T-helper 2 cell treated with Interferon-gamma antibody and Interleukin-4, amounts not matched to agents 5 μg/mL and 100 μg/mL, for 36 hours (primary cell): ENCODE results near the gene HEYL.
"Not testable (repeated sequence)": the region's sequence is repeated elsewhere in the genome, so short reads cannot be mapped to it uniquely, and the experiment has no call there.

Experiments
- DNase-seq: peaks from one replicate; pipeline ENCODE4 v3.0.0; 2021; ENCODE audit warnings: low spot score
- H3K27ac Mint-ChIP-seq: one replicate; pipeline ENCODE4 v1.8.0; 2021; ENCODE audit warnings: mild to moderate bottlenecking, mixed read lengths
- H3K27me3 Mint-ChIP-seq: one replicate; pipeline ENCODE4 v1.8.0; 2021; ENCODE audit warnings: low read depth, mixed read lengths
- H3K36me3 Mint-ChIP-seq: one replicate; pipeline ENCODE4 v1.8.0; 2021; ENCODE audit warnings: low read depth, mixed read lengths
- H3K4me1 Mint-ChIP-seq: one replicate; pipeline ENCODE4 v1.8.0; 2021; ENCODE audit warnings: low read depth, mixed read lengths
- H3K4me3 Mint-ChIP-seq: one replicate; pipeline ENCODE4 v1.8.0; 2022; ENCODE audit warnings: mild to moderate bottlenecking, moderate library complexity, mixed read lengths
- H3K9me3 Mint-ChIP-seq: one replicate; pipeline ENCODE4 v1.8.0; 2021; ENCODE audit warnings: mixed read lengths

The HEYL gene

DNA sequence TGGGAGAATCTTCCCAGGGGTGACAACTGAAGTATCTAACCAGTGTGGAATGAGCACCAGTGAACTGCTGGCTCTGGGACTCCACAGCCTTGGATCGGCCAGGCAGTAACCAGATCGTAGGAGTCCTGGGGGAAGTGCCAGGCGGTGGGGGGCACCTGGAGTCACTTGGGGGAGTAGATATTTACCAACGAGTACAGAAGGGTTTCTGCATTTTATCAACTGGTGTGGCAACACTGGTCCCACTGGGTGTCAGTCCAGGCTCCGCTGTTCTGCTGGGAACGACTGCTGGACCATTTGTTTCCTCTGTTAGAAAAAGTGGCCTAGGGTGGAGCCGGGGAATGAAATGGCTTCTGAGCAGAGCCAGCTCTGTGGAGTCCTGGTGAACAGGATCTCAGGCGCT lies 14.4 kb downstream of the HEYL start:
- H3K9me3 Mint-ChIP-seq, result peaks cover 4% of the 10 kb centered on the region
- H3K4me3 Mint-ChIP-seq, result no peak overlapping the region
- H3K36me3 Mint-ChIP-seq, result no peaks in the 10 kb centered on the region
- H3K27me3 Mint-ChIP-seq, result peaks cover 1% of the 10 kb centered on the region
- H3K4me1 Mint-ChIP-seq, result no peaks in the 10 kb centered on the region
- H3K27ac Mint-ChIP-seq, result no peak overlapping the region
- DNase-seq, result no peak

GRCh38 chr1:39623053-39623452 lies 16.4 kb downstream of the HEYL start:
- Mint-ChIP-seq H3K9me3 (peaks cover 4% of the 10 kb centered on the region), H3K4me3 (no peak overlapping the region), H3K4me1 (no peaks in the 10 kb centered on the region), H3K27ac (no peak overlapping the region), H3K27me3 (peaks cover 1% of the 10 kb centered on the region), H3K36me3 (no peaks in the 10 kb centered on the region)
- DNase-seq, result no peak

GRCh38 chr1:39622427-39622826 lies 17.0 kb downstream of the HEYL start:
- Mint-ChIP-seq H3K4me1 (no peaks in the 10 kb centered on the region), H3K27me3 (peaks cover 1% of the 10 kb centered on the region), H3K36me3 (no peaks in the 10 kb centered on the region), H3K9me3 (peaks cover 4% of the 10 kb centered on the region), H3K27ac (no peak overlapping the region), H3K4me3 (no peak overlapping the region)
- DNase-seq, result no peak

DNA sequence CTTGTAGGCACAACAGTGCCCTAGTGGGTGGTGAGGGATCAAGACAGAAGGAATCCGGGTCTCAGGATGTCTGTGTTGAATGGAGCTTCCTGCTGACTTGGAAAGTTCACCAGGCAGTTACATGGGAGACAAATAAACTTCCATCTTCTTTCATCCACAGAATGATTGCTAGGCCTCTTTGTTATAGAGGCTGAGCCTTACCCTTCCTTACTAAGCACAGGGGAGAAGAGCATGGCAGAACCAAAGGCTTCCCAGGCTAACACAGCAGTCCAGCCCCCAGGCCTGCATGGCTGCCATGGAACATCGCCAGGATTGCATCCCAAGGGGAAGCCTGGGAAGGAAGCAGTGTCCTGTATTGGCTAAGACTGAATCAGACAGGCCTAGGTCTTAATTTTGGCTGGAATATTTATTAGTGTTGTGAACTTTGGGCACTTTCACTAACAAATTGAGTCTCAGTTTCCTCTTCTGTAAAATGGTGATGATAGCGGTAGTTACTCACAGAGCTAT lies 18.7 kb downstream of the HEYL start:
- Mint-ChIP-seq H3K27ac (no peak overlapping the region), H3K9me3 (peaks cover 4% of the 10 kb centered on the region), H3K36me3 (no peaks in the 10 kb centered on the region), H3K4me1 (no peaks in the 10 kb centered on the region), H3K4me3 (no peak overlapping the region), H3K27me3 (peaks cover 1% of the 10 kb centered on the region)
- DNase-seq, result no peak

- Mint-ChIP-seq H3K9me3 (peaks cover 4% of the 10 kb centered on the region), H3K36me3 (no peaks in the 10 kb centered on the region), H3K4me3 (no peak overlapping the region), H3K4me1 (no peaks in the 10 kb centered on the region), H3K27ac (no peak overlapping the region), H3K27me3 (no peaks in the 10 kb centered on the region)
- no peak for DNase-seq
These were observed 21.9 kb downstream of the HEYL start for GRCh38 chr1:39617488-39618049.

GRCh38 chr1:39615086-39615673 lies 24.3 kb downstream of the HEYL start:
- H3K36me3 Mint-ChIP-seq, result no peaks in the 10 kb centered on the region
- H3K27ac Mint-ChIP-seq, result no peak overlapping the region
- no peak for DNase-seq
- no peaks in the 10 kb centered on the region for H3K9me3 Mint-ChIP-seq
- H3K4me3 Mint-ChIP-seq, result no peak overlapping the region
- no peaks in the 10 kb centered on the region for H3K27me3 Mint-ChIP-seq
- no peaks in the 10 kb centered on the region for H3K4me1 Mint-ChIP-seq

DNA sequence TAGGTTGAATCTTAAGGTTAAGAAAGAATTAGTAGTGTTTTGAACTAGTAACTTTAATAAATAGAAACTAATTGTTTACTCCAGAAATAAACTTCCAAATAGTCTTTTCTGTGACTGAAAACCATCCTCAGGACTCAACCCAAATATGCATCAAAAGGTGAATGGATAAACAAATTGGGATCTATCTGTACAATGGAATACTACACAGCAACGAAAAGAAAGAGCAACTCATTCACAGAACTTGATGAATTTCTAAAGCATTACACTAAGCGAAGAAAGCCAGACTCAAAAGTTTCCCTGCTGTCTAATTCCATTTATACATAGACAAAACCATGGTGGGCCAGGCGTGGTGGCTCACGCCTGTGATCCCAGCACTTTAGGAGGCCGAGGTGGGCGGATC lies 25.0 kb downstream of the HEYL start:
- Mint-ChIP-seq H3K4me1 (peaks cover under 1% of the 10 kb centered on the region), H3K36me3 (no peaks in the 10 kb centered on the region), H3K4me3 (no peak overlapping the region), H3K27ac (no peak overlapping the region), H3K27me3 (no peaks in the 10 kb centered on the region), H3K9me3 (no peaks in the 10 kb centered on the region)
- DNase-seq, result no peak

DNA sequence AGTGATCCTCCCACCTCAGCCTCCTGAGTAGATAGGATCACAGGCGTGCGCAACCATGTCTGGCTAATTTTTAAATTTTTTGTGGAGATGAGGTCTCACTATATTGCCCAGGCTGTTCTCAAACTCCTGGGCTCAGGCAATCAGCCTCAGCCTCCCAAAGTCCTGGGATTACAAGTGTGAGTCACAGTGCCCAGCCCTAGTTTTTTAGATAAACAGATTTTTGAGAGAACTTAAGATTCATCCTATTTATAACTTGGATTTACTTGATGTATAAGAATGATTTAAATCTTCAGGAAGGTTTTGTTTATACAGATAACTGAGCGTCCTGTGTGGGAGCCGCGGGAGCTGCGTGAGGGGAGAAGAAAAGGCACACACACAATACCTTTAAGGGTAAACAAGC lies 26.2 kb downstream of the HEYL start:
- Mint-ChIP-seq H3K27me3 (no peaks in the 10 kb centered on the region), H3K4me3 (no peak overlapping the region), H3K9me3 (no peaks in the 10 kb centered on the region), H3K36me3 (no peaks in the 10 kb centered on the region), H3K27ac (no peak overlapping the region), H3K4me1 (peaks cover 3% of the 10 kb centered on the region)
- no peak for DNase-seq

DNA sequence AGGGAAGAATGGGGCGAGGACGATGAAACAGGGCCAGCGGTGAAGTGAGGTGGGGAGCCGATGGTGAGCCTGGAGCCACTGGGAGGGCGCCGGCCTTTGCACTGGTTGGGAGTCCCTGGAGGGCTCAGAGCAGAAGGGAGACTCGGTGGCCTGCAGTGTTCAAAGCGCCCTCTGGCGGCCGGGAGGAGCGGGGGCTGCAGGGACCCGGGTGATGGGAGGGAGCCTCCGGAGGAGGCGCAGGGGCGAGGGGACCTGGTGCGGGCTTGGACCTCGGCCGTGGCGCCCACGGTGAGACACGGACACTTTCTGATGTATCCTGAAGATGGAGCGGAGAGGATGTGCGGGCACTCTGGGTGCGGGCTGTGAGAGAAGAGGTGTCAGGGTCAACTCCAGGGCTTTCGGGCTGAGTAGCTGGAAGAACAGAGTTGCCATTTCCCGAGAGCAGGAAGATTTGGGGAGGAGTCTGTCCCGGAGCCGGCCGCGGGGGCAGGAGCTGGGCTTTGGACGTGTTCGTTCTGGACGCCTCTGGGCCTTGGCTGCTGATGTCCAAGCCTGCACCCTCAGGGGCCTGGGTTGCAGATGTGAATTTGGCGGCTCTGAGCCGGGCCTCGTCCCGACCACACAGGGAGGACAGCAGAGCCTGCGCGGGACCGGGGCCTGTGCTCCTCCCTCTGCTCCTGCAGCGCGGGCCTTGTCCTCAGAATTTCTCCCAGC lies 29.7 kb downstream of the HEYL start:
- peak; percentile 75 for DNase-seq
- H3K27ac Mint-ChIP-seq, result no peak overlapping the region
- no peaks in the 10 kb centered on the region for H3K9me3 Mint-ChIP-seq
- no peaks in the 10 kb centered on the region for H3K36me3 Mint-ChIP-seq
- peak overlapping the region; percentile 47 for H3K4me3 Mint-ChIP-seq
- H3K4me1 Mint-ChIP-seq, result peaks cover 3% of the 10 kb centered on the region
- no peaks in the 10 kb centered on the region for H3K27me3 Mint-ChIP-seq

DNA sequence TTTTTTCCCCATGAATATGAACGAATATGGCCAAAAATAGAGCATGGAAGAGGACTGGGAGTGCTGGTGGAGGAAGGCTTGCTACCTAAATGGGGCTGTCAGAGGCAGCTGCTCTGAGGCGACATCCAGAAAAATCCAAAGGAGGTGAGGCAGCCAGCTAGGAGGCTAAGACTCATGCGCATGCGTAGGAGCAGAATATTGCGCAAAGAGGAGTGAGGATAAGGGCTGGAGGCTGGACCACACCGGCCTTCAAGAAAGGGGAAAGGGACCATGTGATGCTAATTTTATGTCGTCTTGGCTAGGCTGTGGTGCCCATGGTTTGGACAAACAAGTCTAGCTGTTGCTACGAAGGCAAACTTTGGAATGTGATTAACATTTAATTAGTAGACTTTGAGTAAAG lies 30.5 kb downstream of the HEYL start:
- peaks cover 4% of the 10 kb centered on the region for H3K27me3 Mint-ChIP-seq
- H3K36me3 Mint-ChIP-seq, result no peaks in the 10 kb centered on the region
- no peak overlapping the region for H3K4me3 Mint-ChIP-seq
- peaks cover 3% of the 10 kb centered on the region for H3K4me1 Mint-ChIP-seq
- H3K27ac Mint-ChIP-seq, result no peak overlapping the region
- H3K9me3 Mint-ChIP-seq, result no peaks in the 10 kb centered on the region
- DNase-seq, result no peak

GRCh38 chr1:39603677-39604076 lies 35.8 kb downstream of the HEYL start:
- H3K9me3 Mint-ChIP-seq, H3K4me1 Mint-ChIP-seq, H3K36me3 Mint-ChIP-seq, H3K27me3 Mint-ChIP-seq, H3K27ac Mint-ChIP-seq, H3K4me3 Mint-ChIP-seq, DNase-seq: not testable (repeated sequence)

- DNase-seq, H3K4me1 Mint-ChIP-seq, H3K27ac Mint-ChIP-seq, H3K4me3 Mint-ChIP-seq, H3K9me3 Mint-ChIP-seq, H3K36me3 Mint-ChIP-seq, H3K27me3 Mint-ChIP-seq: not testable (repeated sequence)
These were observed 37.7 kb downstream of the HEYL start for GRCh38 chr1:39601667-39602255.

DNA sequence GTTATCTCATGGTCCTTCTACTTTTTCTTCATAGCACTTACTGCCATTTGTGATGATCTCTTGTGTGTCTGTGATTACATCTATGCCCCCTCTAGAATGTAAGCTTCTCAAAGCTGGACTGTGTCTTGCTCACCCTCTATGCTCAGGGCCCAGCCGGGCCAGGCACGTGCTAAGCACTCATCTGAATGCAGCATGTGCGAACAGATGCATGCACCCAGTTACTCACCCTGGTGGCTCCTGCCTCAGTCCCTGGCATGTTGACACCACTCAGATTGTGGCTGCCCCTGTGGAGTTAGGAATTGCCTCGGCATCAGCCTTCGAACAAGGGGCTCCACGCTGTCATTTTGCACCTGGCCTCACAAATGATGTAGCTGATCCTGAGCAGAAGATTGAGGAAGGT lies 43.3 kb downstream of the HEYL start:
- H3K4me1 Mint-ChIP-seq, result no peaks in the 10 kb centered on the region
- no peak overlapping the region for H3K4me3 Mint-ChIP-seq
- DNase-seq, result no peak
- peaks cover 2% of the 10 kb centered on the region for H3K27me3 Mint-ChIP-seq
- no peaks in the 10 kb centered on the region for H3K36me3 Mint-ChIP-seq
- no peak overlapping the region for H3K27ac Mint-ChIP-seq
- no peaks in the 10 kb centered on the region for H3K9me3 Mint-ChIP-seq

DNA sequence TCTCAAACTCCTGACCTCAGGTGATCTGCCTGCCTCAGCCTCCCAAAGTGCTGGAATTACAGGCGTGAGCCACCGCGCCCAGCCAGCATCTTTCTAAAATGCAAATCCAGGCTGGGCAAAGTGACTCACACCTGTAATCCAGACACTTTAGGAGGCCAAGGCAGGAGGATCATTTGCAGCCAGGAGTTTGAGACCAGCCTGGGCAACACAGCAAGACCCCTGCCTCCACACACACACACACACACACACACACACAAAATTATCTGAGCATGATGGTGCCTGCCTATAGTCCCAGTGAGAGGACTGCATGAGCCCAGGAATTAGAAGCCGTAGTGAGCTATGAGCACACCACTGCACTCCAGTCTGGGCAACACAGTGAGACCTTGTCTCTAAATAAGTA lies 46.1 kb downstream of the HEYL start:
- no peaks in the 10 kb centered on the region for H3K9me3 Mint-ChIP-seq
- H3K27me3 Mint-ChIP-seq, result peaks cover 2% of the 10 kb centered on the region
- no peaks in the 10 kb centered on the region for H3K4me1 Mint-ChIP-seq
- H3K4me3 Mint-ChIP-seq, result no peak overlapping the region
- H3K27ac Mint-ChIP-seq, result no peak overlapping the region
- no peak for DNase-seq
- H3K36me3 Mint-ChIP-seq, result no peaks in the 10 kb centered on the region
